ENCODE data around the gene ARHGAP40.

The ARHGAP40 gene

DNA sequence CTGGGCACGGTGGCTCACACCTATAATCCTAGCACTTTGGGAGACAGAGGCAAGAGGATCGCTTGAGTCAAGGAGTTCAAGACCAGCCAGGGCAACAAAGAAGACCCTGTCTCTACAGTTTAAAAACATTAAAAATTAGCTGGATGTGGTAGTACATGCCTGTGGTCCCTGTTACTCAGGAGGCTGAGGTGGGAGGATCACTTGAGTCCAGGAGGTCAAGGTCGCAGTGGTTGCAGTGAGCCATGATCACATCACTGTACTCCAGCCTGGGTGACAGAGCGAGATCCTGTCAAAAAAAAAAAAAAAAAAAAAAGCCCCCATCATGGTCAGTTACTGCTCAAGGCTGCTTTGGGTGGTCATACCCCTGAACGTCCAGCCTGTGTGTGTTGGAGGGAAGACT is 55.8 kb downstream of the ARHGAP40 start:
- DNase-seq: no peak

DNA sequence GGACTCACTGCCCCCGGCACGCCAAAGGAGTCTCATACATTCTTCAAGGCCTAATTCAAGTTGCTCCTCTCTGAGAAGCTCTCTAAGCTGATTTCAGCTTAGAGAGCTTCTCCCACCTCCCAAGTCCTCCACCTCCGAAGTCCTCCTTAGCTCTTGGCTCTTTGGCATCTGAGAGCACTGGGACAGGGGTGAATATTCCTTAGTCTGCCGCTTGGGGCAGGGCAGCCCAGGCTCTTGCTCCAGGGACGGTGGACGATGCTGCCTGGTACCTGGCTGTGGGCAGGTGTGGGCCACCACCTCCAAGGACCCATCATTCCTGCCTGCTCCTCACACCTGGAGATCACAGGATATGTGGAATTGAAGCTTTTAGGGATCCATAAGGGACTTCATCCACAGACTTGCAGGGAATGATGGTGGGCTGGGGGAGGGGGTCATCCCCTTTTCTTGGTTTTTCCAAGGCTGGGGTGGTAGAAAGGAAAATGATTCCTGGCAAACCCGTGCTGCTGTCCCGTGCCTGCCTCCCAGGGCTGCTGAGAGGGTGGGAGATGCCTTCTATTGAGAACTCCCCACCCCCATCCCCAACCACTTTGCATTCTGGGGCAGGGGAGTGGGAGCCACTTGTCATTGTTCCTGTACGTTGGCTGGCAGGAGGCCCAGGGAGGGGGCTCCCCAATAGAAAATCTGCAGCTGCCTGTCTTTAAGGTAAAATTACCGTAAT is 57.4 kb downstream of the ARHGAP40 start:
- DNase-seq: peak; percentile 10

DNA sequence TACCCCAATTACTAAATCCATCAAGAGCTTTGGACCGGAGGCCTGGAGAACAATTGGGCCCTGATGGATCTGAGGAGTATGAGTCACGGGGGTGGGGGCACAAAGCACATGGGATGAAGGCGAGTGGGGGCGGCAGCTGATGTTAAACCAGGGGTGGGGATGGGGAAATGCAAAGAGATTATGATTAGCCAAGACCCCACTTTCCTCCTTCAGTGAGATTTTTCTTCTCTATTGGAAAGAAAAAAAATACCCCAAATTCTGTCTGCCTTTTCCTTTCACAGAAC is 57.9 kb downstream of the ARHGAP40 start:
- no peak for DNase-seq

DNA sequence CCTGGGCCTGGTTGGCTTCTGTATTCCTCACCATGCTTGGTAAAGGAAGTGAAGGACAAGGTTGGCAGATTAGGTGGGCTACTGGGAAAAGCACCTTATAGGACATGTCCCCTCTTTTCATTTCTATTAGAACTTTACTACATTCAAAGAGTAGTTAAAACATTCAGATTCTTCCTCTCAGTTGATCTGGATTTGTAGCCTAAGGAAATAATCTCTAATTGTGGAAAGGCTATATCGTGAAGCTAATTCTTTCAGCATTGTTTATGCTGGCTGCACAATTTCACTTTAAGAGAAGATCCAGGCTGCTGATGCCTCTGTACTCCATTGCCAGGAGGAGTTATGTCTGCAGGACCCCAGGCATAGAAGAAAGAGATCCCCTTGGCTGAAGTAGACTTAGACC is 58.8 kb downstream of the ARHGAP40 start:
- DNase-seq: no peak

DNA sequence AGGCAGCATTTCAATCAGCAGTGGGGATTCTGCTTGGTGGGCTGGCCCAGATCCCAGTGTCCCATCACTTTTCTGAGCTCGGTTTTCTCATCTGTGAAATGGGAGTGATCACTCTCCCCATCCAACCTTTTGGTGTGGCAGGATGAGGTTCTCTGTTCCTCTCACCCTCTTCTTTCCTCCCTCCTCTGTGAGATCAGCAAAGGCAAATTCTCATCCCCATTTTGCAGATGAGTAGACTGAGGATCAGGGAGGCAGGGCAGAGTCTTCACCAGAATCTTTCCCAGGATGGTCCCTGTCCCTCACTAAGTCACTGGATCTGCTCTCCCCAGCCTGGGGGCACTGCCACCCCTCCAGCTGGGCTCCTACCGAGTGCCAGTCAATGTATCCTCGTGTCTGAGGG is 62.1 kb downstream of the ARHGAP40 start:
- no peak for DNase-seq

DNA sequence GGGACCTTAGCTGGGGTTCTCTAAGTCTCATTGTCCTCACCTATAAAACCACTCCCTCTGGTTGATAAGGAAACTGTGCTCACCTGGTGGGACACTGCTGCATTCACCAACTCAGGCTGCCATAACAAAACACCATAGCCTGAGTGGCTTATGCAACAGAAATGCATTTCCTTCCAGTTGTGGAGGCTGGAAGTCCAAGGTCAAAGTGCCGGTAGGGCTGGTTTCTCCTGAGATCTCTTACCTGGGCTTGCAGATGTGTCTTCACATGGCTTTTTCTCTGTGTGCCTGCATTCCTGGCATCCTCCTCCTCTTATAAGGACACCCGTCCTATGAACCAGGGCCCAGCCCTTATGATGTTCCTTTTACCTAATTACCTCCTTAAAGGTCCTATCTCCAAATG is 62.7 kb downstream of the ARHGAP40 start:
- no peak for DNase-seq

DNA sequence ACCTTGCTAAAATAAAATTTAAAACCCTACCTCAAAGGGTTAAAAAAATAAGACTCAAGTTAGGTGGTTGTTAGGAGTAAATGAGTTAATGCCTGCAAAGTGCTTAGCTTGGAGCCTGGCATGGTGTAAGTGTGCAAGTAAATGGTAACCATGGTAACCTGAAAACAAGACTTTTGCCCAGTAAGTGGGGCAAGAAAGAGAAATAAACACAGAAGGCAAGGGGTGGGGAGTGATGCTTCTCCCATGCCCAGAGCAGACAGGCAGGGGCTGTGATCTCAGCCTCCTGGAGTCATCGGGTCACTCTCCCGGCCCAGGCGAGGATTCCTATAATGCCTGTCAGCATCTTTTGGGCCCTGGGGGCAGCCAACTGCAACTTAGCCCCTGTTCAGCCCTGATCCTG is 63.5 kb downstream of the ARHGAP40 start:
- no peak for DNase-seq

DNA sequence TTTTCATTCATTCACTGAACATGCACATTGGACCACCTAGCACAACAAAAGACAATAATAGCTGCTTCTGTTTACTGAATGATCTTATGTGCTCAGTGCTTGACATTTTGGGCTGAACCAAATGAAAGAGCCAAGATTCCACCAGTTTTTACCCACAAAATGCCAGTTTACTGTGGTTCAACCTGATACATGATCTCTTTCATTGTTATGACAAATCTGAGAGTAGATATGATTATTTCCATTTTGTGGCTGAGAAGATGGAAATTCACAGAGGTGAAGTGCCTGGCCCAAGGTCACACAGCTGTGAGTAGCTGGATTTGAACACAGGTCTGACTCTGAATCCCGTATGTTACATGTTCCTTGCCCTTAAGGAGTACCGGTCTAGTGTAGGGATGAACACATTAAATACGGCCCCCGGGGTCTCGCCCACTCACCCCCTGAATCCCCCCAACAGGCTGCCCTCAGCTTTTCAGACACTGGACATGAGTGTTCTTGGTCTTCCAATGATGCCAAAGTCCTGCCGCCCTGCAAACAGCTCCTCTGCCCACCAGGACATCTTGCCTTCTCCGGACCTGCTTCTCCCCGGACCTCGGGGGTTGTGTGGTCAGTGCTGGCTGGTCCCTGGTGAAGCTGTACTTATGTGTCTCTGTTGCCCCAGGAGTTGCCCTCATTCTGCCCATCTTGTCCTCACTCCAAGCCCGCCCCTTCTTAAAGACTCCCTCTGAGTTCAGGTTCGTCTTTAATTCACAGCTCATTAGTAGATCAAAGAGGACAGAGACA is 64.1 kb downstream of the ARHGAP40 start:
- DNase-seq: no peak

DNA sequence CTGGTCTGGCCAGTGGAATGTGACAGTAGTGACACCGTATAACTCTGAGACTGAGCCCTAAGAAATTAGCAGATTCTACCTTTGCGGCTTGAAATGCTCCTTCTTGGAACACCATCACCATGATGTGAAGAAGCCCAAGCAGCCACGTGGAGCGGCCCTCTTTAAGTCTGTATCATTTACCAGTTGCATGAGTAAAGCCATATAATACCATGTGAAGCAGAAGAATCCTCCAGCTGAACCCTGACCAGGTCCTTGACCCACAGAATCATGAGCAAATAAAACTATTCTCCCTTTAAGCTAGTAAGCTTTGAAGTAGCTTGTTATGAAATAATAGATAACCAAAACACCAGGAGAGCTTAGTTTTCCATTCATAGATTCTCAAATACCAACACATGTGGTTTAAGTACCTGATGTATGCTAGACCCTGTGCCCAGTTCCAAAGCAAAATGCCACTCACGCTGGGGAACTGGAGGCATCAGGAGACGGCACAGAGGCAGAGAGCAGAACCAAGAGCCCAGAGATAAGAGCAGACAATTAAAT is 65.9 kb downstream of the ARHGAP40 start:
- no peak for DNase-seq

DNA sequence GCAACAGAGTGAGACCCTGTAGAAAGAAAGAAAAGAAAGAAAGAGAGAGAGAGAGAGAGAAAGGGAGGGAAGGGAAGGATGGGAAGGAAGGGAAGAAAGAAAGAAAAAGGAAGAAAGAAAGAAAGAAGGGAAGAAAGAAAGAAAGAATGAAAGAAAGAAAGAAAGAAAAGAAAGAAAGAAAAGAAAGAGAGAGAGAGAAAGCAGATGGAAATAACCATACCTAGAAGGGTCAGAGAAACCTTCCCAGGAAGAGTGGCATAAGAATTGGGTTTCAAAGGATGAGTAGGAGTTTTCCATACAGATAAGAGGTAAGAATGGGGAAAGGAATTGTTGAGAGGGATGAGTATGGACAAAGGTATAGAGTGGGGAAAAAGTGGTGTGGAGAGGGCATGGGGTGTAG is 68.1 kb downstream of the ARHGAP40 start:
- no peak for DNase-seq

DNA sequence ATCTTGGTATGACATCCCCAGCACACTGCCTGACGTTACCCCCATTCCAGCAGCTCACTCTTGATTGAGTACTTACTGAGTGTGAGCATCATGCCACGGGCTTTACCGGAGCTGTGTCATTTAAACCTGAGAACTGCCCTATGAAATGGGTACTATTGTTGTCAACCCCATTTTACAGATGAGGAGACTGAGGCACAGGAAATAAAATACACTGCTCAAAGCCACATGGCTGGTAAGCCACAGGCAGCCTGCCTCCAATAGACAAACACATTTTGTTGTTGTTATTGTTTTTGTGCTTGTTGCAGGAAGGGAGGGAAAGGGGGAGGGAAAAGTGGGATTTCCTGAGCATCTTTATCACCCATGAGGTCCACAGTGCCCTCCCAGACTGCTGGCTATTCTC is 69.2 kb downstream of the ARHGAP40 start:
- DNase-seq: no peak

DNA sequence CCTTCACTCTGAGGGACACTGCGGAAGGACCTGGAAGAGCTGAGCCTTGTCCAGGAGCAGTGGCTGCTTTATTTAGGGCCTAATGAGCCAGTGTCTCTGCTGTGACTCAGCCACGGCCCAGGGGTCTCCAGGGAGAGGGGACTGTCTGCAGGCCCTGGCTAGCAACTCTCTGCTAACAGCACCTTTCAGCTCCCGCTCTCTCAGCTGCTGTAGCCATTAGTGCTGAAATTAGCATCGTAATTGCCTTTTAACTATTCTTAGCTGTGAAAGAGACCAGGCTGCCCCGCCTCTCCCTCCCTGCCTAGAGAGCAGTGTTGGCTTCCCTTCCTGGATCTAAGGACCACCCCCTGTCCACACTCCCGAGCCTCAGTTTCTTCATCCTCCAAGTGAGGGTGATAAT is 69.6 kb downstream of the ARHGAP40 start:
- no peak for DNase-seq

DNA sequence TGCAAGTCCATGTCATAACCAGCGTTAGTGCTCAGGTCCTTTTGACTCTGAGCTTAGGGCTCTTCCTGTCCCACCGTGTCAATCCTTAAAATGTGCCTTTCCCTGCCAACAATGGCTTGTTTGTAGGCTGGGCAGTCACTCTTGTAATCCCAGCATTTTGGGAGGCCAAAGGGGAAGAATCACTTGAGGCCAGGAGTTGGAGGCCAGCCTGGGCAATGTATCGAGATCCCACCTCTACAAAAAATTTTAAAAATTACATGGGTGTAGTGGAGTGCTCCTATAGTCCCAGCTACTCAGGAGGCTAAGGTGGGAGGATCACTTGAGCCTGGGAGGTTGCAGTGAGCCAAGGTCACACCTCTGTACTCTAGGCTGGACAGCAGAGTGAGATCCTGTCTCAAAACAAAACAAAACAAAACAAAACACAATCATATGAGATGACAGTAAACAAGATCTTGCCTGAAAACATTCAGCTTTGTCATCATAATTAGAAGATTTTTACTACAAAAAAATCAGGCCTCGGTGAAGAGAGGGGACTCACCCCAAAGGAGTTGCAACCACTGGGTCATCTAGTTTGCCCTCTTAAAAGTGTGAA is 70.2 kb downstream of the ARHGAP40 start:
- DNase-seq: no peak

DNA sequence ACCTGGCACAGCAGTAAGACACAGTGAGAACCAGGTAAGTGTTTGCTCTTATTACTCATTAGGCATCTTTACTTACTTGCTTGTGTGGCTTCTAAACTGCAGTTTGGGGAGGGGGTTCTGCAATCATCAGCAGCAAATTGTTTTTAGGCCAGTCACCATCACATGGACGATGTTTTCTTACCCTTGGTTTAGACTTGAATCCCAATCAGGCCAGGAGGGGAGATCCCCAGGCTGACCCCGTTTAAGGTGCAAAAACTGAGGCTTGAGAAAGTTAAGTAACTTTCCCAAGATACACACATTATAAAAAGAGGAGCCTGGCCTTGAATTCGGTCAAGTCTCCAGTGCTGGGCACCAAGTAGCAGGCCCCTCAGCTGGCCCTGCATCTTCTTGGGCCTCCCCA is 70.9 kb downstream of the ARHGAP40 start:
- no peak for DNase-seq

DNA sequence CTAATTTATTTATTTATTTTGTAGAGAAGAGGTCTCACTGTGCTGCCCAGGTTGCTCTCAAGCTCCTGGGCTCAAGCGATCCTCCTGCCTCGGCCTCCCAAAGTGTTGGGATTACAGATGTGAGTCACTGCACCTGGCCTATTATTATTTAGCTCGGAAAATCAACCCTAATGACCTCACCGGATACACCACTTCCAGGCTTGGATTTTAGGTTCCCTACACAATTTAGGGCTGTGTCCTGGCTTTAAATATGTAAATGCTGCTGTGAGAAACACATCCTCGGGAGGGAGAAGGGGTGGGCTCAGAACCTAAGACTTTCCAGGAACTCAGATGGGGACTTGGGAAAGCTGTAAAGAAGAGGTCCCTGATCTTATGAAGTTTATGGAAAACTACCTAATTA is 71.7 kb downstream of the ARHGAP40 start:
- no peak for DNase-seq

DNA sequence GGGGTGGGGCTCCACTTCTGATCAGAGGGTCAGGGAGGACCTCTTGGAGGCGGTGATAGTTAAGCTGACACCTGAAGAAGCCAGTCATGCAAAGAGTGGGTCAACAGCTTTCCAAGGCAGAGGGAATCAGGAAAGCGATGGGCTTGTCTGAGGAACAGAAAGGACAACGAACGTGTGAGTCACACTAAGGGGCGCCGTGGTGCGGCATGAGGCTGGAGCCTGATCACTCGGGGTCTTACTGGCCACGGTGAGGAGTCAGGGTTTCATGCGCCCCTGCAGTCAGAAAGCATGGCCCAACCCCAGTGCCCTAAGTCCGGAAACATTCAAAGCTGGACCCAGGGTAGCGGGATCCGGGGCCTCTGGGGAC is 72.1 kb downstream of the ARHGAP40 start:
- DNase-seq: no peak

DNA sequence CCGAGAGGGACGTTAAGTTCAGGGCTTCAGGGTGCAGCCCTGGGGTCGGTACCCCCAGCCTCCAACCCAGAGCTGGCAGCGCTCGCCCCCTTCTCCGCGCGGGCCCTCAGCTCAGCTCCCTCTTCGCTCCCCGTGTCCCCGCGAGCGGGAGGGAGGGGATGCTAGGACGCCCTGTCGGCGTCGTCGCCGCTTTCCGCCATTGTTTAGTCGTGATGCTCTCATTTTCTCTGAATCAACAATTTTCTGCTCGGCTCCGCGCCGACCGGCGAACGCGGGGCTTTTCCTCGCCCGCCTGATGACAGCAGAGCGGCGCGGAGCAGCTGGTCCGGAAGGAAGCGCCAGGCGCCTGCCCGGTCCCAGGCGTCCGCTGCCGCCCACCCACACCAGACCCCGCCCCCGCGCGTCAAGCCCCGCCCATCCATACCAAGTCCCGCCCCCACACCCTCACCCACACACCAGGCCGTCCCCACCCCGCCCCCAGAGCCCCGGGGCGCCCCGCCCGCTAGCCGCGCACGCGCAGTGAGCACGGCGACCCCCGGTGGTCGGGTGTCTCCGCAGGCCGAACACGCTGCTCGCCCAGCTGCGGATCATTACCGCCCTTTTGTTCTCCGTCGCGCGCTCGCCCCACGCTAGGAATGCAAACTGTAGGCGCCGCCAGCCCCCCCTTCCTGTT is 72.6 kb downstream of the ARHGAP40 start:
- DNase-seq: peak; percentile 72

DNA sequence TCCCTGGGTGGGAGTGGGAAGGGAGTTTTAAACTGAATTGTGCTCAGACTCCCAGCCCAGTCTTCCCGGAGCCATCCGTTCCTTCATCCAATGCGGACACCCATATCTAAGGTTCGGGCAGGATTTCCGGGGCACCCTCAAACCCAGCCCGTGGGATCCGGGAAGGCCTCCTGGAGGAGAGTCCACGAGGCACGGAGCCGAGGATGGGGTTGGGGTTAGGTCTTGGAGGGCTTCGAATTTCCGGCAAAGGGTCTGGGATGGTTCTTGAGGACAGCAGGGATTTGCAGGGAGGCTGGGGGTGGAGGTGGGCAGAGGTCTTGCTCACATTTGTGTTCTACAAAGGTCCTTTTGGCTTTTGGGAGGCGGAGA is 73.1 kb downstream of the ARHGAP40 start:
- DNase-seq: no peak

DNA sequence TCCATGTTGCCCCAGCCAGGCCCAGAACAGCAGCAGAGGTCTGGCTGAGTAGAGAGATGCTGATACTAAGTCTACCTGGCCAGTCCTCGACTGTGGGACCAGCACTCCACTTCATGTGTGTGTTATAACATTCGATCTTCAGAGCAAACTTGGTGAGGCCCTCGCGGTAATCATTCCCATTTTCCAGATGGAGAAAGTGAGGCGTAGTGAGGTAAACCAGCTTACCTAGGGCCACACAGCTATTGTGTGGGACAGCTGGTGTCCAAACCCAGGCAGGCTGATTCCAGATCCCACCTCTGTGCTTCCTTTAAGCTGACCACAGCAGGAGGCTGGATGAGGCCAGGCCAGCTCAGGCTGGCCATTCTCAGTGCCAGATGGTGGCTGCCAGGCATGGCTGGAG is 75.0 kb downstream of the ARHGAP40 start:
- DNase-seq: no peak

DNA sequence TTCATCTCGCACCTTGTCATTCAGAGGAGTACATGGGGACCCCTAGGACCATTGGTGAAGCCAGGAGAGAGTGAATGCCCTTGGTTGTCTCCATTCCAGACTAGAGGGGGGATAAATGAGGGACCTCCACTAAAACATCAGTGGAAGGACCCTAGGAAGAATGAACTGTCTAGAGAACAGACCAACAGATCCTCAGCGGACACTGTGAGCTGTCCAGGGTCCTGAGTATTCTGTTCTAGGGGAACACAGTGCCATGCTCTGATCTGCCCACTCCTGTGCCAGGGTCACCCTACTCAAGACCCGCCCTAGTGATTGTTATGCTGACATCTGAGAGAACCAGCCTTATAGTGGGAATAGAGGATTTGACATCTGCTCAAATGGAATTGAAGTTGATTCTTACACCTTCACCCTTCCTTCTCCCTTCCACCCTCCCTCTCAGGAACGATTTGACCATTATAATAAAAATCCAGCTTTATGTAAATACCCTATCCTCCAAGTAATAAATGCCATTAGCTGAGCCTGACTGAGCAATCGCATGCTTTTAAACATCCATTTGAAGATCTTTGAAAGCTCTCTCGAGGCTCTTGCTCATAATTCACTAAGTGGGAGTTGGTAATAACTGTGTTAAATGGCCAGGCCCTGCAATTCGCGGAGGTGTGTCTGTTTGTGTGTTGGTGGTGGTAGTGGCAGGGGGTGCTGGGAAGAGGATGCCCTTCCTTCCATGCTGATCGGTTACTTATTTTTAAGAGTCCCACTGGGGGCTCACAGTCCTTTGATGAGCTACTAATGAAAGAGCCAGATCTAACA is 79.1 kb downstream of the ARHGAP40 start:
- DNase-seq: no peak

DNA sequence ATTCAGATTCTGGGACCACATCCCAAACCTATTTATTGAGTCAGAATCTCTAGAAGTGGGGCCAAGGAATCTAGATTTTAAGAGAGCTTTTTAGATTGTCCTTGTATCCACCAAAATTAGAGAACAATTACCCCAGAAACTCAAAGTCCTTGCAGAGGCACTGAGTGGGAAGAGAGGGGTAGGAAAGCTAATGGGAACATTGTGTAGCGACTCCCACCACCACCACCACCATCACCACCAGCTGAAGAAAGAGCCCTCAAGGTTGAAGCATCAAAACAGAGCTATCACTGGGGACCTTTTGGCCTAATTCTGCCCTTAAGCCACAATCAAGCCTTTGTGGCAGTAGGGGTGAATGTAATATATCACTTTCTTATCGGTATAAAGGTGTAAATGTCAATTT is 83.7 kb downstream of the ARHGAP40 start:
- no peak for DNase-seq

DNA sequence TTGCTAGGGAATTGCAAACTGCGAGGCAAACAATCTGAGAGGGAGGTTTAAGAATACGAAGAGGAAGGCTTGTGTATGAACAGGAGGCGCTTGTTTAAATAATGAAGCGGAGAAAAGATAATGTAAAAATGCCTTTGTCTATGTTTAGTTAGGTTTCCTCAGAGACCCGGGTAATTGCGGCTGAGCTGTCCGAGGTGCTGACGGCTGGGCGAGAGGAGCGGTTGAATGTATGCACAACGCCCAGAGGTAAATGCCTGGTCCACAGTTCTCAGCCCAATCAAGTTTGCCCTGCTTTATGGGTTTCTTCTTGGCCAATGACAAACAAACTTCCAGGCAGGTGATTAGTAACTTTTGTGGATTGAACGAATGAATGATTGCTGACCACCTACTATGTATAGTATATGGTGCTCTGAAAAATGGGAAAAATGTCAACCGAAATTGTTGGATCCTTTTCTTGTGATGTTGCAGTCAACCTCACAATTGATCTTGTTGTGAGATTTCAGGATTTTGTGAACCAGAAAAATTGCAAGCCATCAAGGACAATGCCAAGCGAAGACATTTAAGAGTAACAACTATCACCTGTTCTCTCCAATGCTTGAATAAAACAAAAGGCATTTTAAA is 84.4 kb downstream of the ARHGAP40 start:
- no peak for DNase-seq

All from CD4-positive, alpha-beta T cell treated with Interferon gamma for 1 hour (primary cell).